ENCODE measurements around the gene PLPP7. TPM values are rescaled to one million over a fixed set of nuclear protein-coding genes. Genes with fewer than 3 reads are reported as not detected.
"Not testable (repeated sequence)": the region's sequence is repeated elsewhere in the genome, so short reads cannot be mapped to it uniquely, and the experiment has no call there.

PLPP7 gene
- total RNA-seq, 1 donor from 2014 or later, result 34.4 TPM

- no peaks in the 10 kb centered on the region for H3K27me3 ChIP-seq (ENCODE audit: control insufficient read depth in 3 of 3, insufficient read depth in 3 of 3, low read length in 3 of 3)
- H3K9ac ChIP-seq (ENCODE audit: low read depth in 1 of 3, low read length in 3 of 3), result no peak overlapping the region
- H3K4me3 ChIP-seq (ENCODE audit: low read length in 3 of 3), result no peak overlapping the region
- H3K4me1 ChIP-seq (ENCODE audit: control insufficient read depth in 3 of 3, insufficient read depth in 3 of 3, low read length in 3 of 3), result peaks cover 9 to 23% (median 12%) of the 10 kb centered on the region in 3 donors
- H3K27ac ChIP-seq (ENCODE audit: low read depth, low read length), result no peak overlapping the region
- H3K9me3 ChIP-seq (ENCODE audit: control insufficient read depth in 3 of 3, low read length in 3 of 3), result no peaks in the 10 kb centered on the region
- H3K36me3 ChIP-seq (ENCODE audit: control insufficient read depth in 3 of 3, insufficient read depth in 3 of 3, low read length in 3 of 3), result no peaks in the 10 kb centered on the region
Measured at GRCh38 chr9:131346559-131346958, 57.0 kb downstream of the PLPP7 start.

- H3K27ac ChIP-seq (ENCODE audit: low read depth, low read length), result no peak overlapping the region
- H3K9me3 ChIP-seq (ENCODE audit: control insufficient read depth in 3 of 3, low read length in 3 of 3), result no peaks in the 10 kb centered on the region
Measured at GRCh38 chr9:131347376-131348020, 58.0 kb downstream of the PLPP7 start.

DNA sequence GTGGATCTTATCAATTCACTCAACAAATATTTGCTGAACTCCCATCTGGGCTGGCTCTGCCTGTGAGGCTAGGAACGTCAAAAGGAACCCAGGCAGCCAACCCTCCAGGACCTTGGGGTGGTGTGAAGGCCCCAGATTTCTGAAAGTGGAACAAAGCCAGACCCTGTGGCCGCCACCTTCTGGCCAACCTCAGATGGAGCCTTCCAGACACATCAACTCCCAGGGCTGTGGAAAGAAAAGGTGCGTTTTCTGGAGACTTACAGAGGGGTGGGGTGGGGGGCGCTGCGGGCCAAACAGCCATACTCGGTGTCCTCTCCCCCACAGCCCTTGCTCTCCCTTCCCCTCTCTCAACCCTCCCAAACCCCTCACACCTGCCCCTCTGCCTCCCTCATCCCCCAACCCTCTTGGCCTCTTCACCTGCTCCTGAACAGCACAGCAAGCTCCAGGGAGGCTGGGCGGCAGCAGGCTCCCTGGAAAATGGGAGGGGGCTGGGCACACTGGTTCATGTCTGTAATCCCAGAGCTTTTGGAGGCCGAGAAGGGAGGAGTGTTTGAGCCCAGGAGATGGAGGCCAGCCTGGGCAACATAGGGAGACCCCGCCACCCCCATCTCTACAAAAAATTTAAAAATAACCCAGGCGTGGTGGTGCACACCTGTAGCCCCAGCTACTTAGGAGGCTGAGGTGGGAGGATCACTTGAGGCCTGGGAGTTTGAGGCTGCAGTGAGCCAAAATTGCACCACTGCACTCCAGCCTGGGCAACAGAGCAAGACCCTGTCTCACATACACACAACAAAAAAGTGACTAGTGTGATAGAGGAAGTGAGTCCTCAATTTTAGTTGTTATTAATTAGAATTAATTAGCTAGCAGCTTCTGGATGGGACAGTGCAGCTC is 59.4 kb downstream of the PLPP7 start:
- no peak overlapping the region for H3K27ac ChIP-seq (ENCODE audit: low read depth, low read length)
- no peak overlapping the region for H3K9ac ChIP-seq (ENCODE audit: low read depth in 1 of 3, low read length in 3 of 3)
- no peaks in the 10 kb centered on the region for H3K27me3 ChIP-seq (ENCODE audit: control insufficient read depth in 3 of 3, insufficient read depth in 3 of 3, low read length in 3 of 3)

More at GRCh38 chr9:131347376-131348020, 58.0 kb downstream of the PLPP7 start:
- Histone ChIP-seq H3K9ac (ENCODE audit: low read depth in 1 of 3, low read length in 3 of 3) (no peak overlapping the region), H3K27me3 (ENCODE audit: control insufficient read depth in 3 of 3, insufficient read depth in 3 of 3, low read length in 3 of 3) (no peaks in the 10 kb centered on the region), H3K36me3 (ENCODE audit: control insufficient read depth in 3 of 3, insufficient read depth in 3 of 3, low read length in 3 of 3) (no peaks in the 10 kb centered on the region), H3K4me1 (ENCODE audit: control insufficient read depth in 3 of 3, insufficient read depth in 3 of 3, low read length in 3 of 3) (peaks cover 9 to 23% (median 12%) of the 10 kb centered on the region in 3 donors), H3K4me3 (ENCODE audit: low read length in 3 of 3) (no peak overlapping the region)

DNA sequence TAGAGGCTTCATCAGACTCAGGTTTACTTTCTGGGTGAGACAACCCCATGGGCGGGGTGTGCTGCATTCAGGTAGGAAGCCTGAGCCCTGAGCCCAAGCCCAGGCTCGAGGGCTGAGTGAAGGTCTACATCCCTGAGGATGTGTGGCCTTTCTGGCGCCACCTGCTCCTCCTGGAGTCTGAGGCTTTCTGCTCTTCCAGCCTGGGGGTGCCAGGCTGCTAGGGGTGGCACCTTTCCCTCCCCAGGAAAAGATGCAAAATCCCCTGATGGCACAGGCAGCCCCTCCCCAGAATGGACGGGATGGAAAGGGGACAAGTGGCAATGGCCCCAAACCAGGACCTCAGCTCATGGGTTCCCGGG is 60.0 kb downstream of the PLPP7 start:
- no peaks in the 10 kb centered on the region for H3K9me3 ChIP-seq (ENCODE audit: control insufficient read depth in 3 of 3, low read length in 3 of 3)
- H3K27ac ChIP-seq (ENCODE audit: low read depth, low read length), result no peak overlapping the region
- peak overlapping the region; percentile 57 to 76 (median 68) for H3K9ac ChIP-seq (ENCODE audit: low read depth in 1 of 3, low read length in 3 of 3)
- H3K27me3 ChIP-seq (ENCODE audit: control insufficient read depth in 3 of 3, insufficient read depth in 3 of 3, low read length in 3 of 3), result no peaks in the 10 kb centered on the region
- peaks cover 9 to 23% (median 12%) of the 10 kb centered on the region in 3 donors for H3K4me1 ChIP-seq (ENCODE audit: control insufficient read depth in 3 of 3, insufficient read depth in 3 of 3, low read length in 3 of 3)
- H3K4me3 ChIP-seq (ENCODE audit: low read length in 3 of 3), result peak overlapping the region; percentile 61 to 78 (median 74)
- no peaks in the 10 kb centered on the region for H3K36me3 ChIP-seq (ENCODE audit: control insufficient read depth in 3 of 3, insufficient read depth in 3 of 3, low read length in 3 of 3)

More for the DNA sequence above, 59.4 kb downstream of the PLPP7 start:
- Histone ChIP-seq H3K36me3 (ENCODE audit: control insufficient read depth in 3 of 3, insufficient read depth in 3 of 3, low read length in 3 of 3) (no peaks in the 10 kb centered on the region), H3K4me1 (ENCODE audit: control insufficient read depth in 3 of 3, insufficient read depth in 3 of 3, low read length in 3 of 3) (peaks cover 9 to 23% (median 12%) of the 10 kb centered on the region in 3 donors), H3K9me3 (ENCODE audit: control insufficient read depth in 3 of 3, low read length in 3 of 3) (no peaks in the 10 kb centered on the region), H3K4me3 (ENCODE audit: low read length in 3 of 3) (no peak overlapping the region)

DNA sequence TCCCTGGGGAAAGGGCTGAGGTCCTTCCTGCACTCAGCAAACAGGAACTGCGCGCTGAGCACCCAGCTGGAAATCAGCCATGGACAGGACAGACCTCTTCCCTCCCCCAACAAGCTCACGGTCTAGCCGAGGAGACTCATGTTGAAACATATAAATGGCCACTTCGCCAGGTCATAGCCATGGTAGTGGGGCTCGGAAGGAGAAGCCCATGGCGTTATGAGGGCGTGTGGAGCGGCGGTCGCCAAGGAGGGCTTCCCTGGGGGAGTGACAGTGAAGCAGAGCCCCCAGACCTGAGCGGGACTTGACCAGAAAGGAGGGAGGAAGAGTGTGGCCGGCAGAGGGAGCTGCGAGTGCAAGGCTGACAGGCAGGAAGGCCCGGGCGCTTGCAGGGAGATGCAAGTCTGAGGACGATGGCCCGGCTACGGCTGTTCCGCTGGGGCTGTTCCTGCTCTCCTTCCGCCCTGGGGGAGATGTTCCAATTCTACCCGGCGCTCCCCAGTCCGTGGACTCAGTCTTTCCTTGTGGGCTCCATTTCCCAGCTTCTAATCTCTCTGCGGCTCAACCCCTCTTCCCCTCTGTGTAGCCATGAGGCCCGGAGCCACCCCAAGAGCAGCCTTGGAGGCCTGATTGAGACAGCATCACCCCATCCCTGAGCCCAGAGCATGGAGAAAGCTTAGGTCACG is 60.5 kb downstream of the PLPP7 start:
- H3K9me3 ChIP-seq (ENCODE audit: control insufficient read depth in 3 of 3, low read length in 3 of 3), result no peaks in the 10 kb centered on the region
- H3K4me1 ChIP-seq (ENCODE audit: control insufficient read depth in 3 of 3, insufficient read depth in 3 of 3, low read length in 3 of 3), result peaks cover 9 to 23% (median 12%) of the 10 kb centered on the region in 3 donors
- peak overlapping the region; percentile 57 to 76 (median 68) for H3K9ac ChIP-seq (ENCODE audit: low read depth in 1 of 3, low read length in 3 of 3)
- H3K27ac ChIP-seq (ENCODE audit: low read depth, low read length), result no peak overlapping the region
- H3K4me3 ChIP-seq (ENCODE audit: low read length in 3 of 3), result peak overlapping the region; percentile 61 to 78 (median 74)
- H3K27me3 ChIP-seq (ENCODE audit: control insufficient read depth in 3 of 3, insufficient read depth in 3 of 3, low read length in 3 of 3), result no peaks in the 10 kb centered on the region
- no peaks in the 10 kb centered on the region for H3K36me3 ChIP-seq (ENCODE audit: control insufficient read depth in 3 of 3, insufficient read depth in 3 of 3, low read length in 3 of 3)

DNA sequence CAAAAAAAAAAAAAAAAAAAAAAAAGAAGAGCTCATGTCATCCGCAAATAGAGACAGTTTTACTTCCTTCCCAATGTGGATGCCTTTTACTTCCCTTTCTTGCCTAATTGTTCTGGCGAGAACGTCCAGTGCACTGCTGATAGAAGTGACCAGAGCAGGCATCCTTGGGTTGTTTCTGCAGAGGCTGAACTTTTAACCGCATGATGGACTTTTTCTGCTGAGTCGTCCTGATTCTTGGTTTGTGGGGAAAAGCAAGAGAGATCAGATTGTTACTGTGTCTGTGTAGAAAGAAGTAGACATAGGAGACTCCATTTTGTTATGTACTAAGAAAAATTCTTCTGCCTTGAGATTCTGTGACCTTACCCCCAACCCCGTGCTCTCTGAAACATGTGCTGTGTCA is 67.0 kb downstream of the PLPP7 start:
- H3K27me3 ChIP-seq (ENCODE audit: control insufficient read depth in 3 of 3, insufficient read depth in 3 of 3, low read length in 3 of 3); H3K4me1 ChIP-seq (ENCODE audit: control insufficient read depth in 3 of 3, insufficient read depth in 3 of 3, low read length in 3 of 3); H3K9me3 ChIP-seq (ENCODE audit: control insufficient read depth in 3 of 3, low read length in 3 of 3); H3K9ac ChIP-seq (ENCODE audit: low read depth in 1 of 3, low read length in 3 of 3); H3K4me3 ChIP-seq (ENCODE audit: low read length in 3 of 3); H3K36me3 ChIP-seq (ENCODE audit: control insufficient read depth in 3 of 3, insufficient read depth in 3 of 3, low read length in 3 of 3); H3K27ac ChIP-seq (ENCODE audit: low read depth, low read length): not testable (repeated sequence)

- Histone ChIP-seq H3K4me3 (ENCODE audit: low read length in 3 of 3) (no peak overlapping the region), H3K4me1 (ENCODE audit: control insufficient read depth in 3 of 3, insufficient read depth in 3 of 3, low read length in 3 of 3) (peaks cover 3 to 5% (median 5%) of the 10 kb centered on the region in 3 donors), H3K36me3 (ENCODE audit: control insufficient read depth in 3 of 3, insufficient read depth in 3 of 3, low read length in 3 of 3) (no peaks in the 10 kb centered on the region), H3K9ac (ENCODE audit: low read depth in 1 of 3, low read length in 3 of 3) (no peak overlapping the region), H3K27ac (ENCODE audit: low read depth, low read length) (no peak overlapping the region), H3K27me3 (ENCODE audit: control insufficient read depth in 3 of 3, insufficient read depth in 3 of 3, low read length in 3 of 3) (no peaks in the 10 kb centered on the region), H3K9me3 (ENCODE audit: control insufficient read depth in 3 of 3, low read length in 3 of 3) (no peaks in the 10 kb centered on the region)
Measured at GRCh38 chr9:131358556-131358955, 69.0 kb downstream of the PLPP7 start.

Other genes starting within 250 kb of the PLPP7 start
- gene AIF1L, start 193.2 kb upstream of the PLPP7 start, total RNA-seq, result 12.0 TPM
- gene NUP214, start 164.1 kb upstream of the PLPP7 start, total RNA-seq, result 20.9 TPM
- 14.6 TPM for gene FAM78A, start 13.2 kb upstream of the PLPP7 start, total RNA-seq
- 68.4 TPM for gene PRRC2B, start 104.4 kb downstream of the PLPP7 start, total RNA-seq
- 18.8 TPM for gene POMT1, start 213.2 kb downstream of the PLPP7 start, total RNA-seq
- gene UCK1, start 241.5 kb downstream of the PLPP7 start, total RNA-seq, result 9.4 TPM